Measurements from ENCODE around the gene TBC1D3B.
"Not testable (repeated sequence)": the region's sequence is repeated elsewhere in the genome, so short reads cannot be mapped to it uniquely, and the experiment has no call there.

Gene TBC1D3B

GRCh38 chr17:36176536-36176935 lies at the start of gene TBC1D3B:
TSS of gene TBC1D3B (minus strand) at chr17:36176636. CDS start at chr17:36175050, 1,586 bp downstream.
- not testable (repeated sequence) for H3K27ac Mint-ChIP-seq, H3K4me1 Mint-ChIP-seq, H3K36me3 Mint-ChIP-seq, H3K4me3 Mint-ChIP-seq, H3K27me3 Mint-ChIP-seq, H3K9me3 Mint-ChIP-seq

DNA sequence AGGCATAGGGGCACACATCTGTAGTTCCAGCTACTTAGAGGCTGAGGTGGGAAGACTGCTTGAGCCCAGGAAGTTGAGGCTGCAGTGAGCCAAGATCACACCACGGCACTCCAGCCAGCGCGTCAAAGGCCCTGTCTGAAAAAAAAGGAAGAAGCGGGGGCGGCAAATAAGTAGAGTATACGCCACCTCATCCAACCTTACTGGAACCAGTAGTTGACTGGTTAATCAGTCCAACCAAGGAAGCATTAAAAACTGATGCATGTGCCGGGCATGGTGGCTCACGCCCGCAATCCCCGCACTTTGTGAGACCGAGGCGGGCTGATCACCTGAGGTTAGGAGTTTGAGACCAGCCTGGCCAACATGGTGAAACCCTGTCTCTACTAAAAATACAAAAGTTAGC lies 46.5 kb upstream of the TBC1D3B start:
- H3K27ac Mint-ChIP-seq, H3K4me1 Mint-ChIP-seq, H3K4me3 Mint-ChIP-seq, H3K27me3 Mint-ChIP-seq, H3K9me3 Mint-ChIP-seq, H3K36me3 Mint-ChIP-seq: not testable (repeated sequence)

DNA sequence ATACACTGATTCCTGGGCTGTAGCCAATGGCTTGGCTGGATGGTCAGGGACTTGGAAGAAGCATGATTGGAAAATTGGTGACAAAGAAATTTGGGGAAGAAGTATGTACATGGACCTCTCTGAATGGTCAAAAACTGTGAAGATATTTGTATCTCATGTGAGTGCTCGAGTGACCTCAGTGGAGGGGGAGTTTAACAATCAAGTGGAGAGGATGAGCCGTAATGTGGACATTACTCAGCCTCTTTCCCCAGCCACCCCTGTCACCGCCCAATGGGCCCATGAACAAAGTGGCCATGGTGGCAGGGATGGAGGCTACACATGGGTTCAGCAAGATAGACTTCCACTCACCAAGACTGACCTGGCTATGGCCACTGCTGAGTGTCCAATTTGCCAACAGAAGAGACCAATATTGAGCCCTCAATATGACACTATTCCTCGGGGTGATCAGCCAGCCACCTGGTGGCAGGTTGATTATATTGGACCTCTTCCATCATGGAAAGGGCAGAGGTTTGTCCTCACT lies 45.2 kb upstream of the TBC1D3B start:
- peaks cover 10% of the 10 kb centered on the region for H3K9me3 Mint-ChIP-seq
- not testable (repeated sequence) for H3K27ac Mint-ChIP-seq, H3K4me1 Mint-ChIP-seq, H3K4me3 Mint-ChIP-seq, H3K36me3 Mint-ChIP-seq
- H3K27me3 Mint-ChIP-seq, result peaks cover 13% of the 10 kb centered on the region

GRCh38 chr17:36220737-36221580 lies 44.5 kb upstream of the TBC1D3B start:
- not testable (repeated sequence) for H3K36me3 Mint-ChIP-seq

DNA sequence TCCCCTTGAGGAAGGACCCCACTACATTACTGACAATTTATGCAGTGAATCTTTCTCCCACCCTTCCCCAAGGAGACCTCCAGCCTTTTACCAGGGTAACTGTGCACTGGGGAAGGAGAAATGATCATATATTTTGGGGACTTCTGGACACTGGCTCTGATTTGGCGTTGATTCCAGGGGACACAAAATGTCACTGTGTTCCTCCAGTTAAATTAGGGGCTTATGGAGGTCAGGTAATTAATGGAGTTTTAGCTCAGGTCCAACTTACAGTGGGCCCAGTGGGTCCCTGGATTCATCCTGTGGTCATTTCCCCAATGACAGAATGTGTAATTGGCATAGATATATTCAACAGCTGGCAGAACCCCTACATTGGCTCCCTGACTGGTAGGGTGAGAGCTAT lies 43.1 kb upstream of the TBC1D3B start:
- H3K4me3 Mint-ChIP-seq, H3K4me1 Mint-ChIP-seq, H3K36me3 Mint-ChIP-seq, H3K27ac Mint-ChIP-seq: not testable (repeated sequence)
- Mint-ChIP-seq H3K9me3 (peaks cover 10% of the 10 kb centered on the region), H3K27me3 (peaks cover 13% of the 10 kb centered on the region)

More at GRCh38 chr17:36220737-36221580, 44.5 kb upstream of the TBC1D3B start:
- peaks cover 13% of the 10 kb centered on the region for H3K27me3 Mint-ChIP-seq
- not testable (repeated sequence) for H3K4me1 Mint-ChIP-seq, H3K27ac Mint-ChIP-seq, H3K4me3 Mint-ChIP-seq
- H3K9me3 Mint-ChIP-seq, result peaks cover 10% of the 10 kb centered on the region

DNA sequence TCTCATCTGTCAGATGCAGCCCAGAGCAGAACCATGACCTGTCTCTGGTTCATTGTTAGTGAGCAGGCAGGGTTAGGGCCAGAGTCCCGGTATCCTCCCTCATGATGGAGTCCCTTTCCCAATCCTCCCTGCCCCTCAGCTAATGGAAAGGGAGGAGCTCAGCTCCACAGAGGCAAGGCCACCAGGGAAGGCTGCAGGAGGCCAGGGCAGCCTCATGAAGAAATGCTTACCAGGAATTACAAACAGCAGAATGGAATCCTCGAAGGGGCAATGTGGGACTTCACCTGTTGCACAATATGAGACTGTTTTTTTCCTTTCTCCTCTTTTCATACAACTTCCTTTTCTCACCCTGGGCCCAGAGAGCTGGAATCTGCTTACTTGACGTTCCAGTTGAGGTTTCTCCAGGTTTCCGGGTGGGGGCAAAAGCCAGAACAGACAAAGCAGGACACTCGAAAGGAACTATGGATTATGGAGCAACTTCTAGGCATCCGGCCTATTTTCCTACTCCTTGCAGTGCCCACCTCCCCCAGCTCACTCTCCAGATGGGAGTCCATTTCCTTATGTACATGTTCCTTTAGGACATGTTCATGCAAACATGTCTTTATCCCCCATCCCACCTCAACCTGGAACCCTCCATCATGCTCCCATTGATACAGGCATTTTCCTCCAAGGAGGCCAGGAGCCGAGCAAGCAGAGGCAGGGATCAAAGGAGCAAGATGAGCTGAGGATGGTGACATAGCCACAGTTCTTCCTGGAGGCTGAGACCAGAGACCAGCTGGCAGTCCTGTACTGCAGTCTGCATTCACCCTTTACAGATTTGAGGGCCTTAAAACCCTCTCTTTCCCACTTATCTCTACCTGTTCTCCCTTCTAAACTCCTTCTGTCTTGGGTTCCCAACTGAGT lies 39.2 kb upstream of the TBC1D3B start:
- not testable (repeated sequence) for H3K27ac Mint-ChIP-seq, H3K4me1 Mint-ChIP-seq, H3K36me3 Mint-ChIP-seq, H3K4me3 Mint-ChIP-seq
- Mint-ChIP-seq H3K9me3 (peaks cover 10% of the 10 kb centered on the region), H3K27me3 (peaks cover 19% of the 10 kb centered on the region)

- no peak overlapping the region for H3K4me3 Mint-ChIP-seq
- H3K27me3 Mint-ChIP-seq, result peaks cover 19% of the 10 kb centered on the region
Observed at GRCh38 chr17:36214918-36215317, 38.5 kb upstream of the TBC1D3B start.

GRCh38 chr17:36213695-36214094 lies 37.3 kb upstream of the TBC1D3B start:
- Mint-ChIP-seq H3K9me3 (peaks cover 9% of the 10 kb centered on the region), H3K4me3 (no peak overlapping the region), H3K4me1 (no peaks in the 10 kb centered on the region), H3K27ac (no peak overlapping the region), H3K27me3 (peaks cover 18% of the 10 kb centered on the region), H3K36me3 (peaks cover 5% of the 10 kb centered on the region)

More at GRCh38 chr17:36214918-36215317, 38.5 kb upstream of the TBC1D3B start:
- Mint-ChIP-seq H3K9me3 (peaks cover 10% of the 10 kb centered on the region), H3K36me3 (peaks cover 5% of the 10 kb centered on the region), H3K4me1 (no peaks in the 10 kb centered on the region), H3K27ac (no peak overlapping the region)

GRCh38 chr17:36212966-36213365 lies 36.5 kb upstream of the TBC1D3B start:
- Mint-ChIP-seq H3K4me3 (no peak overlapping the region), H3K36me3 (peaks cover 3% of the 10 kb centered on the region), H3K4me1 (no peaks in the 10 kb centered on the region), H3K9me3 (peaks cover 4% of the 10 kb centered on the region), H3K27me3 (peaks cover 16% of the 10 kb centered on the region), H3K27ac (no peak overlapping the region)

DNA sequence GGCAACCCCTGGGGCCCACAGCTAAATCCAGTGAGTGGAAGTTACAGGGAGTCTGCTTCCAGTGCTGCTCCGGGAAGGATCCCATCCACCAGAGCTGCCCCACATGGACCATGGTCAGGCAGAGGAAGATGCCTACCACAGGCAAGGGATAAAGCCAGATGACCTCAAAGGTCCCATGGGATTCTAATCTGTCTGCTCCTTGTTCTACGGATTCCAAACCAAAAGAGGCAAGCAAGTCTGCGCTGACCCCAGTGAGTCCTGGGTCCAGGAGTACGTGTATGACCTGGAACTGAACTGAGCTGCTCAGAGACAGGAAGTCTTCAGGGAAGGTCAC lies 35.8 kb upstream of the TBC1D3B start:
- no peaks in the 10 kb centered on the region for H3K36me3 Mint-ChIP-seq
- H3K4me3 Mint-ChIP-seq, result no peak overlapping the region
- no peaks in the 10 kb centered on the region for H3K9me3 Mint-ChIP-seq
- no peak overlapping the region for H3K27ac Mint-ChIP-seq
- peaks cover 13% of the 10 kb centered on the region for H3K27me3 Mint-ChIP-seq
- H3K4me1 Mint-ChIP-seq, result no peaks in the 10 kb centered on the region

- H3K27me3 Mint-ChIP-seq, result peaks cover 16% of the 10 kb centered on the region
- not testable (repeated sequence) for H3K9me3 Mint-ChIP-seq, H3K4me3 Mint-ChIP-seq, H3K36me3 Mint-ChIP-seq, H3K4me1 Mint-ChIP-seq, H3K27ac Mint-ChIP-seq
Observed at GRCh38 chr17:36211484-36212271, 35.2 kb upstream of the TBC1D3B start.

- not testable (repeated sequence) for H3K36me3 Mint-ChIP-seq, H3K9me3 Mint-ChIP-seq, H3K27ac Mint-ChIP-seq, H3K4me1 Mint-ChIP-seq, H3K4me3 Mint-ChIP-seq
- H3K27me3 Mint-ChIP-seq, result peaks cover 18% of the 10 kb centered on the region
Observed at GRCh38 chr17:36210439-36211211, 34.2 kb upstream of the TBC1D3B start, which contains the start of gene CCL4L2. TSS of gene CCL4L2 (plus strand) at chr17:36211063.

GRCh38 chr17:36209575-36209974 lies 33.1 kb upstream of the TBC1D3B start:
- Mint-ChIP-seq H3K9me3 (no peaks in the 10 kb centered on the region), H3K36me3 (no peaks in the 10 kb centered on the region), H3K27ac (no peak overlapping the region), H3K4me1 (no peaks in the 10 kb centered on the region), H3K4me3 (no peak overlapping the region), H3K27me3 (peaks cover 20% of the 10 kb centered on the region)

- not testable (repeated sequence) for H3K27ac Mint-ChIP-seq, H3K4me3 Mint-ChIP-seq, H3K36me3 Mint-ChIP-seq, H3K9me3 Mint-ChIP-seq, H3K4me1 Mint-ChIP-seq
- H3K27me3 Mint-ChIP-seq, result peaks cover 19% of the 10 kb centered on the region
Observed at GRCh38 chr17:36207383-36207782, 30.9 kb upstream of the TBC1D3B start.

DNA sequence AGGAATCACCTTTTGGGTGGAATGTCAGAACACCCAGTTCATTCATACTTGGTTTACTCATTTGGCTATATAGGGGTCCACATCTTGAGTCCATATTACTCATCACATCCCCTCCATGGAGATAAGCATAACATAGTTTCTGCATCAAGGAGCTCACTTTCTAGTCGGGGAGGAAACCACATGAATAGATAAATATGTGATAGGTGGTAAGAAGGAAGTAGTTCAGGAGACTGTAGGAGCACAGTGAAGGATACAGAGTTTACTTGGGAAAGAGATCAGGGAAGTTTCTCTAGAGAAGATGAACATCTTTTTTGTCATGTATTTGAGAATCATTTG lies 30.0 kb upstream of the TBC1D3B start:
- H3K4me3 Mint-ChIP-seq, H3K4me1 Mint-ChIP-seq, H3K27ac Mint-ChIP-seq, H3K36me3 Mint-ChIP-seq, H3K9me3 Mint-ChIP-seq: not testable (repeated sequence)
- H3K27me3 Mint-ChIP-seq, result peaks cover 16% of the 10 kb centered on the region
